GM10847 (cell line): ENCODE data around the gene PLA2G4E.

Experiments
- POLR2A ChIP-seq: IDR thresholded peaks from 2 replicates; pipeline ENCODE4 v1.6.1; 2011; ENCODE audit not compliant: insufficient read length; ENCODE audit errors: extremely low read depth

Gene PLA2G4E

DNA sequence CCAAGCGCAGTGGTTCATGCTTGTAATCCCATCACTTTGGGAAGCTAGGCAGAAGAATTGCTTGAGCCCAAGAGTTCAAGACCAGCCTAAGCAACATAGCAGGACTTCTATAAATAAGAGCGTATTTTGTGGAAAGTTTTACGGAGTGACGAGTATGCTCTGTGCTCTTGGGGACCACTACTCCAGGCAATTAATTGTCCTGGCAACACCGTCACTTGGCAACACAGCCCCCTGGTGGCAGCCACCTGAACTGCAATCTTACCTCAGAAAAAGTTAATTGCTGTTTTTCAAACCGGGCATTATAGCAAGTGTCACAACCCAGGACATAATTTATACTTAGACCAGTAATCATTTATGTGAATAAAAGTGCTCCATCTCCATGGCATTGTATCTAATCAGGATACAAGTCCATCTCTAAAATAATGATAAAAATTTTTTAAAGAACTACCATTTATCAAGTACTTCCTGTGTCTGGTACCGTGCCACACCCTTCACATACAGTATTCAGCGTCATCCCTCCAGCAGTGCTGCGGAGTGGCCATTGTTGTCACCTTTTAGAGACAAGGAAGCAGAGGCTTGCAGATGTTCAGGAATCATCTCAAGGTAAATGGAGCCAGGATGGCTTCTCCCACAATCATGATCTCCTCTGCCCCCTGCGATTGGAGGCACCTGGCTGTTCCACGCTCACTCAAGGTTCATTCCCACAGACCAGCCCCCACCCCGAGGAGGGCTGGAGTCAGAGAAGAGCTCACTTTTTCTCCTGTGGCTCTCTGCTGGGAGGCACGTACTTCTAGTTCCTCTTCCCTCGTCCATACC lies 39.0 kb upstream of the PLA2G4E start:
- no peak for TF ChIP-seq POLR2A

GRCh38 chr15:42058791-42059190 lies 37.9 kb upstream of the PLA2G4E start:
- no peak for TF ChIP-seq POLR2A

GRCh38 chr15:42057799-42058646 lies 37.2 kb upstream of the PLA2G4E start:
- no peak for TF ChIP-seq POLR2A

DNA sequence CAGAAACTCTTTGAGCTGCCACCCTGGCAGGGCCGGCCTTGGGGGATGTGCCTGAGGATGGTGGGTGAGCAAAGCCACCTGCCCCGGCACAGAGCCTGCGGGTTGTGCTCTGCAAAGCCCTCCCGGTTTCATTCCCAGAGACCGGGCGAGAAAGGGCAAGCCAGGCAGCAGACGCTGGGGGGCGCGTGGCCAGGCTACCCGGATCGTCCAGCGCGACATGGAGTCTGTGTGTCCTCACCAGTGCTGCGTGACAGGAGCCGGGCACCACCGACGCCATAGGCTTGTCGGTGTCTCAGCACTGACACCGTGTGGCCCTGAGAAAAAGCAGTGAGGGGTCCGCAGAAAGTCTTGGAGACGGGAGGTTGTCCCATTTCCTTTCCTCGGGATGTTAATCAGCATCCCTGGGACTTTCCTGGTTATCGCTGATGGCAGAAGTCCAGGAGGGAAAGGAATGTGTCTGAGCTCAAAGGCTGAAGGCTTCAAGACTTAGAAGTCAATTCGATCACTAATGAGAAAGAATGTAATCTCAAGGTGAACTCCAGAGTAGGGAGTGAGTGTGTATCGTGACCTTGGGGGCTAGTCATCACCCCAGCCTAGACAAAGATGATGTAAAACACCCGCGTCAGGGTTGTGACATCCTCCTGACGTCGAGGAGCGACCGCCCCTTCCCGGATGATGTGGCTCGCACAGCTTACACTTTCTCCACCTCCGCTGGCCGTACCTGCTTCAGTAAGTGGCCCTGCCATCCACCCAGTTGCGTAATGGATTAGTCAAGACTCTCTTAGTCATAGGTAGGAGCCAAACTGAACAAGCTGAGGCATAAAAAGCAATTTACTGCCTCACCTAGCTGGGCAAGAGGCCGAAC lies 36.3 kb upstream of the PLA2G4E start:
- no peak for TF ChIP-seq POLR2A

GRCh38 chr15:42053914-42054313 lies 33.1 kb upstream of the PLA2G4E start:
- no peak for TF ChIP-seq POLR2A

DNA sequence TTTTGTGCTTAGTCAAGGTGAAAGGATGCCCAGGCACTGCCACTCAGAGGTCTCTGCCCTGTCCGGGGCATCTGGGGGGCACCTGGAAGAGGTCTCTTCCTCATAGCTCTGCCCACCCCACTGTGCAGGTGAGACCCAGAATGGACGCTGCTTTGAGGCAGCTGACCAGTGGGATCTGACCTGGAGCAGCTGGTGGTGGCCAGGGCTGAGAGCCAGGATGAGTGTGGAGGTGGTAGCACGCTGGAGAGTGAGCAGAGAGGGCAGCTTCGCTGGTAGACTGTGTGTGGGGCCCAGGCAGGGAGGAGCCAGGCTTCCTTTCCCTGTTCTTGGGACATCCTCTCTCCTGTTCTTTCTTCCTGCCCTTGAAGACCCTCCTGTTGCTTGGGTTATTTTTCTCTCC lies 32.2 kb upstream of the PLA2G4E start:
- no peak for TF ChIP-seq POLR2A

DNA sequence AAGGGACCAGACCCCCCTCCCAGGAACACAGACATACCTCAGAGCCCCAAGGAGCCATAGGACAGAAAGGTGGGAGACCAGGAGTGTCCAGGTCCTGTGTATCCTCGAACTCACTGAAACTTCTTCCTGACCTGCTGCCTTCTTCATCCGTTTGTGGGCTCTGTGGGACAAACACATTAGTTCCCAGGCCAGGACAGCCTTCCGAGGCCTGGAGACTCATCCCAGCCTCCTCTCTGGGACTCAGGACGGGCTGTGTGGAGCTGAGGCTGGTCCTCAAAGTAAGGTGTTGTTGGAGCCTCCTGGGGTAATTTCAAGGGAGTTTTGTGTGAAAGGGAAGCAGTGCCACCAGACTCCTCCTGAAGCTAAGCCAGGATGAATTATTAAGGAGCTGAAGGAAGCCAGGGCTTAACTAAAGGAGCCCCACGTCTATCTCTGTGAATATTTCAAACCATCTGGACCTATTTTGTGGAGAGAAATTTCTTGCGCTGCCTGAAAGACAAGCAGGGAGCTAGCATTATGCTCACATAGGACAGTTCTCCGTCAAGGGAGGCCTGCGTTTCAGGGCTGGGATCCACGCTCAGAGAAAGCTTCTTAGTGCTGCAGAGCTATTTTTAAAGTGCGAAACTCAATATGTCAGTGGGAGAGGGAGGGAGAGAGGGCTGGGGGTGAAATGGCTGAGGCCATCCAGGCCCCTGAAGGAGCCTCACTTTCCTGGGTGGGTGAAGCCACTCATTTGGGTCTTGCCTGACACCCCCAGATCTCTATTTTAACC lies 29.8 kb upstream of the PLA2G4E start:
- TF ChIP-seq POLR2A, result no peak

GRCh38 chr15:42048821-42049200 lies 28.0 kb upstream of the PLA2G4E start:
- TF ChIP-seq POLR2A, result no peak

DNA sequence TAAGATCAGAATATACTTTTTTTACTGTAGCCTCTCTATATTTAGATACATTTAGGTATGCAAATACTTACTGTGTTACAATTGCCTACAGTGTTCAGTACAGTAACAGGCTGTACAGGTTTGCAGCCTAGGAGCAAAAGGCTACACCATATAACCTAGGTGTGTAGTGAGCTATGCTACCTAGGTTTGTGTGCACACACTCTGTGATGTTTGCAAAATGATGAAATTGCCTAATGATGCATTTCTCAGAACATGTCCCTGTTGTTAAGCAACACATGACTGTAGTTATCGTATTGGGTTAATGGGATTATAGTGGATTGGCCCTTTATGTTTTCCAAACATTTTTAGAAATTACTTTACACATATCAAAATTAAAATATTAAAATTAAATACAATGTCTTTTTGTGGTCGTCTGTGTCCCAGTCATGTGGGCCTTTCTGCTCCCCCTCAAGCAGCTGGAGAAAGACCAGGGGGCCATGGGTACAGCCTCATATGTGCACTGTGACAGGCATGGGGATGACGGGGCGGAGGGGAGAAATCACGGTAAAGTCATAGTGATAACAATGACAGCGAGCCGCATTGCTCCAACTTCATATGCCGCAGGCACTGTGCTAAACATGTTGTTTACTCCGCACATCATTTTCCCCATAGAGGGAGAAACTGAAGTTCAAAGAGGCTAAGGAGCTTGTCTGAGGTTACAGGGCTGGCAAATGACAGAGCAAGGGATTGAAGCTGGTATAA lies 27.4 kb upstream of the PLA2G4E start:
- no peak for TF ChIP-seq POLR2A

DNA sequence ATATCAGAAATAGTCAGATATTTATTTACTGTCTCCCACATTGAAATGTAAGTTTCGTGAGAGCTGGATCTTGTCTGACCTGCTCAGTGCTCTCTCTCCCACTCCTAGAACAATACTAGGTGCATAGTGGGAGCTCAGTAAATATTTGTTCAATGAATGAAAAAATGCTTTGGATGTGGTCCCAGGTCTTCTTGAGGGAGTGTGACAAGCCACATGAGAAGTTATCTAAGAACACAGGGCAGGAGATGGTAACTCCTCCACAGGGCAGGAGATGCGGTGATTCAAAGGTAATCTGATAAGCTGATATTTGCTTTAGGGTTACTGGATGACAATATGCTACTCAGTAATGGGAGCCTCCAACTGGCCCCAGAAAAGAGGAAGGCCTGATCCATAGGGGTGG lies 25.8 kb upstream of the PLA2G4E start:
- no peak for TF ChIP-seq POLR2A

GRCh38 chr15:42045211-42045615 lies 24.4 kb upstream of the PLA2G4E start:
- no peak for TF ChIP-seq POLR2A

- no peak for TF ChIP-seq POLR2A
Observed at GRCh38 chr15:42042602-42043400, 22.0 kb upstream of the PLA2G4E start.

- TF ChIP-seq POLR2A, result no peak
Observed at GRCh38 chr15:42038401-42038800, 17.6 kb upstream of the PLA2G4E start.
